GM13977 (cell line): Measurements from ENCODE around the gene SAMSN1.

Experiments
- DNase-seq: peaks from one replicate; pipeline ENCODE4 v3.0.0; 2012; ENCODE audit warnings: low spot score
- CTCF ChIP-seq: IDR thresholded peaks from 2 replicates; pipeline ENCODE4 v1.5.1; 2012; ENCODE audit warnings: mild to moderate bottlenecking, control low read depth; ENCODE audit not compliant: insufficient read depth; ENCODE audit errors: extremely low read depth, missing control alignments
- in situ Hi-C: fragments of 300-500 bp; cut with MboI; formaldehyde crosslinking; loops from one replicate; pipeline ENCODE4 v1.12.0; 2022; ENCODE audit warnings: low sequenced_read_pairs, low pct_unique_long_range_greater_than_20kb, mixed read lengths, inconsistent platforms; ENCODE audit not compliant: unreplicated experiment

Gene SAMSN1

DNA sequence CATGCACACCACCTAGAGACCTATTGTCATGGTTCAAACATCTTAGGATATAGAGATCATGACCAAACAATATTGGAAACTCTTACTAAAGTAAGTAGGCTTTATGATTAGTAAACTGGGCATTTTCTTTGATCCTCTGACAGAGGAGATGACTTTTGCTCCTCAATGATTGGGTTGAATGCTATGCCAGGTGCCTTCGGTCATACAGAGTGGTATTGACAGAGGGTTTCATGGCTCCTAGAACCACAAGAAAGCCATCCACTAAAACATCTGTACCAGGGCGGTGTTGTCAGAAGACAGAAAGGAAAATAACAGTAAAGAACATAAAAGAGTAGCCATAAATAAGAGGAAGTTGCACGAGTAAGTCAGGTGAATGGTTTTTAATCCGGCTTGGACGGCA is 20.8 kb upstream of the SAMSN1 start:
- no peak for TF ChIP-seq CTCF
- no peak for DNase-seq
- in situ Hi-C loops: no loop called here

- DNase-seq: no peak
- TF ChIP-seq CTCF: no peak
- in situ Hi-C loops: no loop called here
Measured at GRCh38 chr21:14562959-14563358, 16.8 kb upstream of the SAMSN1 start.

GRCh38 chr21:14560555-14560954 is 14.4 kb upstream of the SAMSN1 start:
- TF ChIP-seq CTCF: no peak
- in situ Hi-C loops: no loop called here
- no peak for DNase-seq

DNA sequence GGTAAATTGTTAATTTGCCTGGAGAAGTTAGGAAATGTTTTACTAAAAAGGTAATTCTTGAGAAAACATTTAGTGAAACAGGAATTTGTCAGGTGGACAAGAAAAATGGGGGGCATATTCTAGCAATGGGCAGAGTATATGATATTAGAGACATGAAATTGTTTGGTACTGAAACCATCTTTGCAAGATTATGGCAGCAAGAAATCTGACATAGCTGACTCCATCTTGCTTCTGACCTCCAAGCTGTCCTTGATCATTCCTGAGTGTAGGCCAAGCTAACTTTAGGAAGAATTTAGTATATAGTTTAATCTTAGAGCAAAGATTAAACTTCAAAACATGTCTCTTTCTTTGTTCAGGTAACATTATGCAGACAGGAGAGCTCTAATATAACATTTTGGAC is 14.0 kb upstream of the SAMSN1 start:
- no peak for DNase-seq
- in situ Hi-C loops: no loop called here
- no peak for TF ChIP-seq CTCF

DNA sequence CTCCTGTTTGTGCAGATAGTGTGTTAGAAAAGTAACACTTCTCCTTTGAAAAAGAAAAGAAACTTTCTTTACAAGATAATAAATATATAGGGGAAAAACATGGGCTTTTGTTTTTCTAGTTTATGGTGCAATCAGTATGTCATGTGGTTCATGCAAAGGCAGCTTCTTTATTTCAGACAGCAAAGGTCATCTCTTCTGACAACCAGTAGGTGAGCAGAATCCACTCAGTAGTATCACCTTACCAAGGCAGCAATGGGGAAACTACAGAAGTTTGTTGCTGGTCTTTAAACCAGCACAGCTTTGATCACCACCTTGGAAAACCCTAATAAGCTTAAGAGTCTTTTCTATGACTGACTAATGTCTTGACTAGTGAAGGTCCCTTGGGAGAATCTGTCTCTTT is 13.0 kb upstream of the SAMSN1 start:
- no peak for TF ChIP-seq CTCF
- in situ Hi-C loops: no loop called here
- DNase-seq: no peak

DNA sequence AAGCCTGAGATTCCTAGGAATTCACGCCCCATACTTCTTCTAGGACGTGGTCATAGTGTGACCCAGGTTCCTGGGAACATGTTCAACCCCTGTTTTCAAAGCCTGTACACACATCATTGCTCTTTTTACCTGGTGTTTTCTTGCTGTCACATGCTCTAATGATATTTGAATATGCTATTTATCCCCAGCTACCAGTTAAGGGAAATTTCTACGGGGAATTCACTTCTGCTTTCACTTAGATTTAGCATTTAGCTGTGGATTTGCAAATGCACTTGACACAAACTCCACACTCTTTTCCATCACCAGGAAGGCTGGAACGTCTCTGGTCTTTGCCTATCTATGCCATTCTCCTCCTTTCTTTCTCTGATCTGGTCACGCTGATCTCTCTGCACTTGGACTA is 11.3 kb upstream of the SAMSN1 start:
- TF ChIP-seq CTCF: no peak
- DNase-seq: no peak
- in situ Hi-C loops: no loop called here

GRCh38 chr21:14554948-14555347 is 8.8 kb upstream of the SAMSN1 start:
- in situ Hi-C loops: no loop called here
- no peak for DNase-seq
- no peak for TF ChIP-seq CTCF
